DND-41 (cell line): ENCODE measurements around the gene ZNF100.
"Not testable (repeated sequence)": the region's sequence is repeated elsewhere in the genome, so short reads cannot be mapped to it uniquely, and the experiment has no call there.

Experiments
- ATAC-seq: fragments of 200-7000 bp; cut with Tn5 transposase; 3 replicates; pipeline ENCODE4 v1.9.1; 2021; ENCODE audit warnings: low read depth; ENCODE audit not compliant: insufficient read depth
- DNase-seq: peaks from one replicate; pipeline ENCODE4 v3.0.0-alpha.2; 2020
- H2AFZ ChIP-seq: 2 replicates; pipeline ENCODE4 v1.6.0; 2012; ENCODE audit warnings: low read depth, low read length
- H3K27ac ChIP-seq: 2 replicates; pipeline ENCODE4 v1.5.1; 2012; ENCODE audit warnings: low read length, inconsistent platforms
- H3K27me3 ChIP-seq: fragments of 200-600 bp; sonication (generic); 2 replicates; pipeline ENCODE4 v1.6.0; 2012; ENCODE audit warnings: low read length, mild to moderate bottlenecking, inconsistent platforms; ENCODE audit not compliant: insufficient read depth, poor library complexity
- H3K36me3 ChIP-seq: 2 replicates; pipeline ENCODE4 v1.5.1; 2012; ENCODE audit warnings: low read length, inconsistent platforms; ENCODE audit not compliant: insufficient read depth
- H3K4me1 ChIP-seq: 2 replicates; pipeline ENCODE4 v1.5.1; 2012; ENCODE audit warnings: mild to moderate bottlenecking, low read length; ENCODE audit not compliant: insufficient read depth
- H3K4me2 ChIP-seq: 2 replicates; pipeline ENCODE4 v1.6.0; 2012; ENCODE audit warnings: mild to moderate bottlenecking, moderate library complexity, low read length, inconsistent platforms; ENCODE audit not compliant: insufficient read depth
- H3K4me3 ChIP-seq, 2 experiments: fragments of 200-600 bp in 1 of 2; shearing (Covaris generic) in 1 of 2; 2 replicates each; pipeline ENCODE4 v1.5.1; 2012 to 2016; ENCODE audit warnings: inconsistent platforms in 2 of 2, low read length in 2 of 2, mild to moderate bottlenecking in 2 of 2, low read depth in 1 of 2, moderate library complexity in 1 of 2
- H3K79me2 ChIP-seq: 2 replicates; pipeline ENCODE4 v1.6.0; 2012; ENCODE audit warnings: low read length, inconsistent platforms; ENCODE audit not compliant: insufficient read depth
- H3K9ac ChIP-seq: 2 replicates; pipeline ENCODE4 v1.6.0; 2012; ENCODE audit warnings: low read depth, mild to moderate bottlenecking, inconsistent platforms, low read length, moderate library complexity
- H3K9me3 ChIP-seq: 2 replicates; pipeline ENCODE4 v1.5.1; 2012; ENCODE audit warnings: low read length, moderate library complexity, mild to moderate bottlenecking, inconsistent platforms; ENCODE audit not compliant: insufficient read depth, severe bottlenecking
- H4K20me1 ChIP-seq: 2 replicates; pipeline ENCODE4 v1.6.0; 2012; ENCODE audit warnings: low read length; ENCODE audit not compliant: insufficient read depth
- CTCF ChIP-seq: IDR thresholded peaks from 2 replicates; pipeline ENCODE4 v1.5.1; 2012; ENCODE audit warnings: borderline replicate concordance, low read length, moderate library complexity, mild to moderate bottlenecking; ENCODE audit not compliant: poor library complexity, severe bottlenecking; ENCODE audit errors: extremely low read depth
- EZH2 ChIP-seq: IDR thresholded peaks from 3 replicates; pipeline ENCODE4 v1.6.1; 2012; ENCODE audit warnings: borderline replicate concordance, low read depth, mild to moderate bottlenecking, moderate library complexity, low read length, inconsistent platforms; ENCODE audit not compliant: severe bottlenecking

The ZNF100 gene

GRCh38 chr19:21767065-21767800 lies at the start of gene ZNF100:
TSS of gene ZNF100 (minus strand) at chr19:21767579. CDS start at chr19:21767429, 150 bp downstream.
- TF ChIP-seq CTCF (peak; percentile 40), EZH2 (no peak)
- Histone ChIP-seq H3K9me3 (peaks cover 20% of the 10 kb centered on the region), H3K4me2 (peak within 1 kb of the TSS; percentile 73), H3K36me3 (peaks cover 37% of the 10 kb centered on the region), H3K79me2 (peaks cover 51% of the 10 kb centered on the region), H3K4me3 (peak within 1 kb of the TSS; percentile 58 to 78), H3K27me3 (no peaks in the 10 kb centered on the region), H3K27ac (peak within 1 kb of the TSS; percentile 94), H2AFZ (peak within 1 kb of the TSS; percentile 95), H4K20me1 (no peaks in the 10 kb centered on the region), H3K9ac (peak within 1 kb of the TSS; percentile 83), H3K4me1 (peaks cover 26% of the 10 kb centered on the region)
- peak; percentile 96 for DNase-seq
- ATAC-seq: peak; percentile 97

GRCh38 chr19:21812448-21812847 lies 45.1 kb upstream of the ZNF100 start:
- Histone ChIP-seq H3K9me3 (peaks cover 86% of the 10 kb centered on the region), H4K20me1 (no peaks in the 10 kb centered on the region), H2AFZ (no peak overlapping the region), H3K4me1 (no peaks in the 10 kb centered on the region), H3K27me3 (no peaks in the 10 kb centered on the region), H3K9ac (no peak overlapping the region), H3K36me3 (peaks cover 98% of the 10 kb centered on the region), H3K27ac (no peak overlapping the region), H3K4me2 (no peak overlapping the region), H3K79me2 (no peaks in the 10 kb centered on the region), H3K4me3 (no peak overlapping the region)
- no peak for ATAC-seq
- no peak for TF ChIP-seq CTCF
- no peak for TF ChIP-seq EZH2
- no peak for DNase-seq

DNA sequence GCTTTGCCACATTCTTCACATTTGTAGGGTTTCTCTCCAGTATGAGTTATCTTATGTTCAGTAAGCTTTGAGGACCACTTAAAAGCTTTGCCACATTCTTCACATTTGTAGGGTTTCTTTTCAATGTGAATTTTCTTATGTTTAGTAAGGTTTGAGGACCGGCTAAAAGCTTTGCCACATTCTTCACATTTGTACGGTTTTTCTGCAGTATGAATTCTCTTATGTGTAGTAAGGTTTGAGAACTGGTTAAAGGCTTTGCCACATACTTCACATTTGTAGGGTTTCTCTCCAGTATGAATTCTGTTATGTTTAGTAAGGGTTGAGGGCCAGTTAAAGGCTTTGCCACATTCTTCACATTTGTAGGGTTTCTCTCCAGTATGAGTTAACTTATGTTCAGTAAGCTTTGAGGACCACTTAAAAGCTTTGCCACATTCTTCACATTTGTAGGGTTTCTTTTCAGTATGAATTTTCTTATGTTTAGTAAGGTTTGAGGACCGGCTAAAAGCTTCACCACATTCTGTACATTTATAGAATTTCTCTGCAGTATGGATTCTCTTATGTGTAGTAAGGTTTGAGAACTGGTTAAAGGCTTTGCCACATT lies 41.1 kb upstream of the ZNF100 start:
- not testable (repeated sequence) for H3K27me3 ChIP-seq, H3K9ac ChIP-seq, DNase-seq, H2AFZ ChIP-seq, H4K20me1 ChIP-seq, H3K27ac ChIP-seq, H3K4me1 ChIP-seq, H3K79me2 ChIP-seq, H3K4me2 ChIP-seq, H3K4me3 ChIP-seq, ATAC-seq
- H3K36me3 ChIP-seq: peaks cover 70% of the 10 kb centered on the region
- peaks cover 78% of the 10 kb centered on the region for H3K9me3 ChIP-seq

GRCh38 chr19:21789466-21790085 lies 22.2 kb upstream of the ZNF100 start:
- DNase-seq: no peak
- Histone ChIP-seq H3K4me3 (no peak overlapping the region), H3K9me3 (peaks cover 7% of the 10 kb centered on the region), H3K9ac (no peak overlapping the region), H4K20me1 (no peaks in the 10 kb centered on the region), H2AFZ (no peak overlapping the region), H3K27ac (no peak overlapping the region), H3K4me2 (no peak overlapping the region), H3K36me3 (no peaks in the 10 kb centered on the region), H3K79me2 (no peaks in the 10 kb centered on the region), H3K4me1 (no peaks in the 10 kb centered on the region), H3K27me3 (no peaks in the 10 kb centered on the region)
- TF ChIP-seq CTCF (no peak), EZH2 (no peak)
- ATAC-seq: no peak
